GM12892 (cell line): ENCODE results near the gene EPHB6.

Experiments
- DNase-seq: peaks from one replicate; pipeline ENCODE4 v3.0.0; 2011; ENCODE audit not compliant: insufficient read length
- FAIRE-seq: peaks from 2 replicates; lab custom pipeline; 2011; peaks lifted over from hg19 to GRCh38; lab: Jason Lieb, UNC
- POLR2A ChIP-seq: IDR thresholded peaks from 2 replicates; pipeline ENCODE4 v1.6.1; 2011; ENCODE audit warnings: low read depth, low read length, control low read depth
- POLR2AphosphoS5 ChIP-seq: IDR thresholded peaks from 2 replicates; pipeline ENCODE4 v1.6.1; 2011; ENCODE audit warnings: low read depth, low read length, control low read depth
- TAF1 ChIP-seq: IDR thresholded peaks from 2 replicates; pipeline ENCODE4 v1.6.1; 2011; ENCODE audit warnings: low read depth, mild to moderate bottlenecking, control low read depth, low read length, borderline replicate concordance

EPHB6 gene

DNA sequence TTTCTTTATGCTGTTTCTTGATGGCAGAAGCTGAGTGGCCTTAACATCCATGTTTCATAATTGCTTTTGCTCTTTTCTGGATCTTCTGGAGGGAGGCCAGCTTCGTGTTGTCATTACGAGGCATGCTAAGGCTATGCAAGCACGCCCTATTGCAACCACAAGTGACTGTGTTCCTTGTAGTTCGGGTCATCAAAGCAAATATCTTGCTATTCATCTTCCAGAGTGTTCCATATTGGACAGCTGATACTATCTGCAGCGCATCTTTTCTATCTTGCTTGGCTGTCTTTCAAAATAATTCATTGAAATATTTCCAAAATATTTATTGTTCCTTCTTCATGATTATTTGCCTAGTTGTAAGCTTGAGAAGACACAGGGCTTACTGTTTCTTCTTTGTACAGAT lies 5.0 kb downstream of the EPHB6 start:
- TF ChIP-seq POLR2A (no peak), POLR2AphosphoS5 (no peak), TAF1 (no peak)
- DNase-seq (no peak), FAIRE-seq (no peak)

DNA sequence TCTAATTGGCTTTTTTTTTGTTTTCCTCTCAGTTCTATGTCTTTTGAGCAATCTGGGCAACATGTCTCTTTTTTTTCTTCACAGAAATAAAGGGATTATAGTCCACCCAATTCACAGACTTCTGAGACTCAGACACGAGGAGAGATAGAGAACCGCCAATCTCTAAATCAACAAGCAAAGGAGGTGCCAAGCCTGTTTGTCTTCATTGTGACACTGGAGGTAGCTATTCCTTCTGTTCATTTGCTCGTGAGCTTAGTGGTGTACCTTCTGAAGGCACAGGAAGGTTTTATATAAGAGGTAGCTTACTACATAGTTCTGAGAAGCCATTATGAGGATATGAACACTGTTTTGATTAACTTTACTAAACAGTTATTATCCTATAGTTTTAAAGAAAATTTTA lies 6.1 kb downstream of the EPHB6 start:
- TF ChIP-seq TAF1, result no peak
- TF ChIP-seq POLR2AphosphoS5, result no peak
- no peak for TF ChIP-seq POLR2A
- FAIRE-seq (no peak), DNase-seq (no peak)

DNA sequence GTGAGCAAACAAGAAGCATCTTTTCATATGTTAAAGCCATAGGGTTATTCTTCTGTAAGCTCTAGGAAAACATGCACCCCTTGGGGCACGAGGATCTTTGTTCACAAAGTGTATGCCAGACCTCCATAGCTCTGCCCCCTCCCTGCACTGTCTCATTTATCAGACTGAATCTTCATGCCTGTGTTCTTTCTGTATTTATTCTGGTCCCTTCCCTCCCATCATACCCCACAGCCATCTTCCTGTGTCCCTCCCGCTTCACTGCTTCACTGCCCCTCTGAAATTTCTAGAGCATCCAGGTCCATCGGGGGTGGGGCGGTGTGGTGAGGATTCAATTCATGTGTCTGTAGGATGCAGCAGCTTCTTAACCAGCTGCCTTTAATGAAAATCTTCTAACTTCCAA lies 7.5 kb downstream of the EPHB6 start:
- FAIRE-seq, result no peak
- TF ChIP-seq POLR2A (no peak), TAF1 (no peak), POLR2AphosphoS5 (no peak)

DNA sequence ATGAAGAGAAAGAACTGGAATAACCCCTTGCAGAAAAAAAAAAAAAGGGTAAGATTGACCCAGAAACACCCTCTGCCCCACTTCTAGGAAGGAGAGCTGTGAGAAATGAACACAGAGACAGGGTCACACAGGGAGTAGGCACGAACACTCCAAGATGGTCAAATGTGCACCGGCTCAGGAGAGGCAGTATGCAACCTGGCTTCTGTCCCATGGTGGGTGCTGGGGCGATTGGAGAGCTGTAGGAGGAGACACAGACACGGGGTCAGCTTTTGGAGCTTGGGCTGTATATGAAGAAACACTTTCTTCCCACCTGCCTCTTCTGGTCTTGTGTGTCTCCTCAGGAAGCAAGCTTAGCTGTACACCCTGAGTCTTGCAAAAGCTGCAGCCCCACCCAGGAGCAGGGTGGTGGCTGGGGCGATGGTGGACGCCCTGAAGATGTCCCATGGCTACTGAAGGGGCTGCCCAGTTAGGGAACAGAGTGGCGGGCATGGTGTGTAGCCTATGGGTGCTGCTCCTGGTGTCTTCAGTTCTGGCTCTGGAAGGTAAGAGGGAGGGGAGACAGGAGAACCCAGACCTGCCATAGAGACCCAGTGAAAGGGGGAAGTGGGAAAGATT lies 8.0 kb downstream of the EPHB6 start:
- no peak for FAIRE-seq
- no peak for DNase-seq
- TF ChIP-seq POLR2AphosphoS5 (no peak), POLR2A (no peak), TAF1 (no peak)

More for the DNA sequence above, 7.5 kb downstream of the EPHB6 start:
- DNase-seq, result no peak

DNA sequence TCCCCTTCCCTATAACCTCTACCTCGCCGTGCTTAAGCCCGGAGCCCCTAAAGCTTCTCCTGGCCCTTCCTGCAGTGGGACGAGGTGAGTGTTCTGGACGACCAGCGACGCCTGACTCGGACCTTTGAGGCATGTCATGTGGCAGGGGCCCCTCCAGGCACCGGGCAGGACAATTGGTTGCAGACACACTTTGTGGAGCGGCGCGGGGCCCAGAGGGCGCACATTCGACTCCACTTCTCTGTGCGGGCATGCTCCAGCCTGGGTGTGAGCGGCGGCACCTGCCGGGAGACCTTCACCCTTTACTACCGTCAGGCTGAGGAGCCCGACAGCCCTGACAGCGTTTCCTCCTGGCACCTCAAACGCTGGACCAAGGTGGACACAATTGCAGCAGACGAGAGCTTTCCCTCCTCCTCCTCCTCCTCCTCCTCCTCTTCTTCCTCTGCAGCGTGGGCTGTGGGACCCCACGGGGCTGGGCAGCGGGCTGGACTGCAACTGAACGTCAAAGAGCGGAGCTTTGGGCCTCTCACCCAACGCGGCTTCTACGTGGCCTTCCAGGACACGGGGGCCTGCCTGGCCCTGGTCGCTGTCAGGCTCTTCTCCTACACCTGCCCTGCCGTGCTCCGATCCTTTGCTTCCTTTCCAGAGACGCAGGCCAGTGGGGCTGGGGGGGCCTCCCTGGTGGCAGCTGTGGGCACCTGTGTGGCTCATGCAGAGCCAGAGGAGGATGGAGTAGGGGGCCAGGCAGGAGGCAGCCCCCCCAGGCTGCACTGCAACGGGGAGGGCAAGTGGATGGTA lies 9.2 kb downstream of the EPHB6 start:
- TF ChIP-seq TAF1 (no peak), POLR2AphosphoS5 (no peak), POLR2A (no peak)
- DNase-seq (no peak), FAIRE-seq (no peak)

DNA sequence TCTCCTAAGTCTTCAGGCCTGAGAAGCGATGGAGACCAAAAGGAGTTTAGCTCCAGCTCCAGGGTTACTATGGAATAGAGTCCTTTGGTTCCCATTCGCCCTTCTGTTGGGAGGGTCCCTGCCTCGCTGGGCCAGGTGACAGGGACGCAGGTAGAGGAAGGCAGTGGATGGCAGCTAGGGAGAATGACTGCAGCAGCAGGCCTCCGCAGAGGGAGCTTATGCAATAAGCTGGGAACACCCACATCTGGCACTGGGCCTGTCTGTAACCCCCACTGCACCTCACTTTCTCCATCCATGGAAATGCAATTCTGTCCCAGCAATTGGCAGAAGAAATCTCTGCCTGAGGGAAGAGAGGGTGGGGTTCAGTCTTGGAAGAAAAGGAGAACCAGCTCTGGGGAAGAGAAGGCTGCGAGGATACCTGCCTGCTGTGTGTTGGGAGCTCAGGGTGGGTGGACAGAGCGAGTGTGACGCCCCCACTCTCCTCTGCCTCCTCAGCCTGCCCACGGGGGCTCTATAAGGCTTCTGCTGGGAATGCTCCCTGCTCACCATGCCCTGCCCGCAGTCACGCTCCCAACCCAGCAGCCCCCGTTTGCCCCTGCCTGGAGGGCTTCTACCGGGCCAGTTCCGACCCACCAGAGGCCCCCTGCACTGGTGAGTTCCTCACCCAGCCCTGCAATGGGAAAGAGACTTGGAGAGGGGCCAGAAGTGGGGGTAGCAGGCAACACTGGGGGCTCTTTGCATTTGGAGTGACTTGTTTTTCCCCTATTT lies 10.3 kb downstream of the EPHB6 start:
- FAIRE-seq (no peak), DNase-seq (no peak)
- TF ChIP-seq POLR2A (no peak), TAF1 (no peak), POLR2AphosphoS5 (no peak)

DNA sequence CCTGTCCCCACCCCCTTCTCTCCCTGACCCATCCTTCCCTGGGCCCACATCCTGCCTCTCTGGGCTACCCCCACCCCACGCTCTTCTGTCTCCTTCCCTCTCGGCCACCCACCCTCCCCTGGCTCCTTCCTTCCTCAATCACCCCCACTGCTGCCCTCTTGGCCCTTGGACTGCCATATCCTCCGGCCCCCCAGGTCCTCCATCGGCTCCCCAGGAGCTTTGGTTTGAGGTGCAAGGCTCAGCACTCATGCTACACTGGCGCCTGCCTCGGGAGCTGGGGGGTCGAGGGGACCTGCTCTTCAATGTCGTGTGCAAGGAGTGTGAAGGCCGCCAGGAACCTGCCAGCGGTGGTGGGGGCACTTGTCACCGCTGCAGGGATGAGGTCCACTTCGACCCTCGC lies 10.9 kb downstream of the EPHB6 start:
- no peak for DNase-seq
- no peak for FAIRE-seq
- no peak for TF ChIP-seq POLR2AphosphoS5
- no peak for TF ChIP-seq TAF1
- no peak for TF ChIP-seq POLR2A

DNA sequence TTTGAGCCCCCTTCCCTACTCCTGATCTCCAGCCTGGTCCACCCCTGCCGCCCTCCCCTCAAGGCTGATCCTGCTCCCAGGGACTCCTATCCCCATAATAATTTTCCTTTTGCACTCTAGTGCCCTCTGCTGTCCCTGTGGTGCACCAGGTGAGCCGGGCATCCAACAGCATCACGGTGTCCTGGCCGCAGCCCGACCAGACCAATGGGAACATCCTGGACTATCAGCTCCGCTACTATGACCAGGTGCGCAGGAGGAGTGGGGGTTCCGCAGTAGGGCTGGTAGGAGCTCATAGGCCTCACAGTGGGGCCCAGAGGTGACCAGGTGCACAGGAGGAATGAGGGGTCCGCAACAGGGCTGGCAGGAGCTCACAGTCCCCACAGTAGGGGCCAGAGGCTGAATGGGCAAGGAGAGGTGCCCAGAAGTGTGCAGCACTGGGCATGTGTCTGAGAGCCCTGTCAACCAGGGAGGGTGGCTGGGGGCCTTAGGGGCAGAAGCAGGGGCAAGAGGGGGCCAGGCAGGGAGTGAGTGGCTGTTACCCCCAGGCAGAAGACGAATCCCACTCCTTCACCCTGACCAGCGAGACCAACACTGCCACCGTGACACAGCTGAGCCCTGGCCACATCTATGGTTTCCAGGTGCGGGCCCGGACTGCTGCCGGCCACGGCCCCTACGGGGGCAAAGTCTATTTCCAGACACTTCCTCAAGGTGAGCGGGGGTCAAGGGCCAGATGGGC lies 11.7 kb downstream of the EPHB6 start:
- FAIRE-seq, result no peak
- TF ChIP-seq TAF1 (no peak), POLR2AphosphoS5 (no peak), POLR2A (no peak)
- DNase-seq, result no peak

DNA sequence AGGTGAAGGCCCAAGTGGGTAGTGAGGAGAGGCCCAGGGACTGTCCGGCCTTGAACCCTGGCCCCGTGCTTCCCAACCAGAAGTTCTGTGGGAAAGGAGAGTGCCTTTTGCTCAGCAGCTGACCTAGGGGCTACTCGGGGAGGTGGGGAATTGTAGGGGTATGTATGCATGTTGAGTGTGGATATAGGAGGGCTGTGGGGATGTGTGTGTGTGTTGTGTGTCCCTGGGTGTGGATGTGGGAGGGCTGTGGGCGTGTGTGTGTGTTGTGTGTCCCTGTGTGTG lies 12.2 kb downstream of the EPHB6 start:
- no peak for FAIRE-seq
- no peak for DNase-seq
- TF ChIP-seq POLR2AphosphoS5, result no peak
- no peak for TF ChIP-seq TAF1
- TF ChIP-seq POLR2A, result no peak

DNA sequence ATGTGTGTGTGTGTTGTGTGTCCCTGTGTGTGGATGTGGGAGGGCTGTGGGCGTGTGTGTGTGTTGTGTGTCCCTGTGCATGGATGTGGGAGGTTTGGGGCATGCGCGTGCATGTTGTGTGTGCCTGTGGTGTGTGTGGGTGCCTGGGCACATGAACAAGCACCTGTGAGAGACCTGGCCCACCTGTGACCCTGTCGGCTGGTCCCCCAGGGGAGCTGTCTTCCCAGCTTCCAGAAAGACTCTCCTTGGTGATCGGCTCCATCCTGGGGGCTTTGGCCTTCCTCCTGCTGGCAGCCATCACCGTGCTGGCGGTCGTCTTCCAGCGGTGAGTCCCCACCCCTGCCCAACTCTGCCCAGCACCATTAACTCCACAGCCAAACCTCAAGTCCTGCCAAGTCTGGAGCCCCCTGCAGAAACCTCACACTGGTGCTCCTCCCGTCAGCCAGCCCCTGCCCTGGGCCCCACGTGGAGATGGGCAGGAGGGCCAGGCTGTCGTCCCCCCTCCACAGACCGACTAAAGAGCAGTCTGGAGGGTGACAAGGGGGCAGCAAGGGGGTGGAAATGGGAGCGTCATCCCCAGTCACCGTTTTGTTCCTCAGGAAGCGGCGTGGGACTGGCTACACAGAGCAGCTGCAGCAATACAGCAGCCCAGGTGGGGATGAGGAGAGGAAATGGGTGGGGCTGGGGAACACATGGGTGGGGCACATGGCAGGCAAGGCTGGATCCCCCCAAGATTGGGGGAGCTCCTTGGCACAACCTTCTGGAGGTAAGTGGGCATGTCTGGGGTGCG lies 12.7 kb downstream of the EPHB6 start:
- TF ChIP-seq POLR2A, result no peak
- TF ChIP-seq POLR2AphosphoS5, result no peak
- TF ChIP-seq TAF1, result no peak
- no peak for DNase-seq
- FAIRE-seq, result no peak

DNA sequence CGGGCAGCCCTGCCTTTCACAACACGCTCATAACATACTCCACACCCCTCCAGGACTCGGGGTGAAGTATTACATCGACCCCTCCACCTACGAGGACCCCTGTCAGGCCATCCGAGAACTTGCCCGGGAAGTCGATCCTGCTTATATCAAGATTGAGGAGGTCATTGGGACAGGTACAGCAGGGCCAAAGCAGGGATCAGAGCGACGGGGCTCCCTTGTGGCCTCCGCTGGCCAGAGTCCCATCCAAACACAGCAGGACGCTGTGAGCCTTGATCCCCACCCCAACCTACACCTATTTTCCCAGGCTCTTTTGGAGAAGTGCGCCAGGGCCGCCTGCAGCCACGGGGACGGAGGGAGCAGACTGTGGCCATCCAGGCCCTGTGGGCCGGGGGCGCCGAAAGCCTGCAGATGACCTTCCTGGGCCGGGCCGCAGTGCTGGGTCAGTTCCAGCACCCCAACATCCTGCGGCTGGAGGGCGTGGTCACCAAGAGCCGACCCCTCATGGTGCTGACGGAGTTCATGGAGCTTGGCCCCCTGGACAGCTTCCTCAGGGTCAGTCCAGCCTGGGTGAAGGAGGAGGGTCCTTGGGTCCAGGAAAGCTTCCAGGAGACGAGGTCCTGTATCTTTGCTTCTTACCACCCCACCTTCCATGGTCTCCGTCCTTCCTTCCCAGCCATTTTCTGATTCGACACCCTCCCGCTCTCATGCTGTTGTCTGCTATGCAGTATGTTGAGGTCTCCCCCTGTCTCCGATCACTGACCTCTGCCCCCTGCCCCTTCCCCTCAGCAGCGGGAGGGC lies 13.5 kb downstream of the EPHB6 start:
- no peak for FAIRE-seq
- DNase-seq, result no peak
- TF ChIP-seq POLR2A (no peak), POLR2AphosphoS5 (no peak), TAF1 (no peak)
